Measurements from ENCODE around the gene GPR137.
"Not testable (repeated sequence)": the region's sequence is repeated elsewhere in the genome, so short reads cannot be mapped to it uniquely, and the experiment has no call there.

The GPR137 gene

GRCh38 chr11:64321026-64321425 is 35.4 kb downstream of the GPR137 start:
- no peak for DNase-seq (ENCODE audit: low read depth)

- no peak for DNase-seq (ENCODE audit: low read depth)
Observed at GRCh38 chr11:64321533-64321932, 35.9 kb downstream of the GPR137 start.

GRCh38 chr11:64322925-64323260 is 37.2 kb downstream of the GPR137 start:
- DNase-seq (ENCODE audit: low read depth): no peak

GRCh38 chr11:64323373-64323772 is 37.7 kb downstream of the GPR137 start:
- no peak for DNase-seq (ENCODE audit: low read depth)

- DNase-seq (ENCODE audit: low read depth): not testable (repeated sequence)
Observed at GRCh38 chr11:64323984-64324383, 38.3 kb downstream of the GPR137 start.

GRCh38 chr11:64324692-64325469 is 39.2 kb downstream of the GPR137 start:
- DNase-seq (ENCODE audit: low read depth): no peak

GRCh38 chr11:64327375-64327774 is 41.7 kb downstream of the GPR137 start:
- DNase-seq (ENCODE audit: low read depth): no peak

GRCh38 chr11:64327993-64328392 is 42.3 kb downstream of the GPR137 start:
- DNase-seq (ENCODE audit: low read depth): no peak

- DNase-seq (ENCODE audit: low read depth): no peak
Observed at GRCh38 chr11:64330888-64331287, 45.2 kb downstream of the GPR137 start.

- DNase-seq (ENCODE audit: low read depth): peak; percentile 91
Observed at GRCh38 chr11:64331569-64332371, 46.1 kb downstream of the GPR137 start.

- no peak for DNase-seq (ENCODE audit: low read depth)
Observed at GRCh38 chr11:64333556-64333955, 47.9 kb downstream of the GPR137 start.

GRCh38 chr11:64334764-64335735 is 49.4 kb downstream of the GPR137 start:
- DNase-seq (ENCODE audit: low read depth): peak; percentile 96

- DNase-seq (ENCODE audit: low read depth): no peak
Observed at GRCh38 chr11:64337538-64338249, 52.0 kb downstream of the GPR137 start.

- DNase-seq (ENCODE audit: low read depth): no peak
Observed at GRCh38 chr11:64338716-64339115, 53.1 kb downstream of the GPR137 start.

Data from EH (cell line).